NCI-H510A treated with DMSO at 0.1 percent for 48 hours (cell line): ENCODE measurements around the gene IL36A.

Experiments used
- DNase-seq: peaks from one replicate; lab custom pipeline; 2025; lab: John Stamatoyannopoulos, UW

The IL36A gene

DNA sequence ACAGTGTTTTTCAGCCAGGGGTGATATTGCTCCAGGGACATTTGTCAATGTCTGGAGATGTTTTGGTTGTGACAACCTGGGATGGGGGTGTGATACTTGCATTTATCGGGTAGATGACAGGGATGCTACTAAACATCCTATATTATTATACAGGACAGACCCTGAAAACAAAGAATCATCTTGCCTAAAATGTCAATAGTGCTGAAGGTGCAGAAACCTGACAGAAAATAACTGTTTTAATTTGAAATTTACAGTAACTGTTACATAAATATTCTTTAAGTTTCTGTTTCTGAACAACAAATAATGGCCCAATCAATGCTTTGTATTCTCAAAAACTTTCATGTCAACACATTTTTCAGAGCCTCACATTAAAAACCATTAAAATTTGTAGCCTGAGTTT, 2.0 kb downstream of the IL36A start:
- no peak for DNase-seq

GRCh38 chr2:113009622-113010021, 4.4 kb downstream of the IL36A start:
- DNase-seq = no peak

DNA sequence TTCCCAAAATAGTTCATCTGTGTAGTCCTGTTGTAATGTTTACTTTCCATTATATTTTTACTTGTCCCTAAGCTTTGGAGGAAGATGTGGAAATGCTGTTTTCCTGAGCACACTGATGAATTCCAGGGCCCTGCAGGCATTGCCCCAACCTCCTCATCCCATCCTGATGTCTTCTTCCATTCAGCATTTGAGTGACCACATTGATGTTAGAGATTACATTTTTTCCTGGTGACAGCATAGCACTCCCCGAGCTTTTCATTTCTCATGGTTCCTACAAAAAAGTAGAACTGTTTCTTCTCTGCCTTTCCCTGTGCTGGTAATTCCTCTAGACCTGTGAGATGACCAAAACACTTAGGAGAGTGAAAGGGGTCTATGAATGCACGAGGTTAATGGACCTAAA, 4.8 kb downstream of the IL36A start:
- no peak for DNase-seq

- DNase-seq = no peak
Observed at GRCh38 chr2:113011108-113011507, 5.8 kb downstream of the IL36A start.

DNA sequence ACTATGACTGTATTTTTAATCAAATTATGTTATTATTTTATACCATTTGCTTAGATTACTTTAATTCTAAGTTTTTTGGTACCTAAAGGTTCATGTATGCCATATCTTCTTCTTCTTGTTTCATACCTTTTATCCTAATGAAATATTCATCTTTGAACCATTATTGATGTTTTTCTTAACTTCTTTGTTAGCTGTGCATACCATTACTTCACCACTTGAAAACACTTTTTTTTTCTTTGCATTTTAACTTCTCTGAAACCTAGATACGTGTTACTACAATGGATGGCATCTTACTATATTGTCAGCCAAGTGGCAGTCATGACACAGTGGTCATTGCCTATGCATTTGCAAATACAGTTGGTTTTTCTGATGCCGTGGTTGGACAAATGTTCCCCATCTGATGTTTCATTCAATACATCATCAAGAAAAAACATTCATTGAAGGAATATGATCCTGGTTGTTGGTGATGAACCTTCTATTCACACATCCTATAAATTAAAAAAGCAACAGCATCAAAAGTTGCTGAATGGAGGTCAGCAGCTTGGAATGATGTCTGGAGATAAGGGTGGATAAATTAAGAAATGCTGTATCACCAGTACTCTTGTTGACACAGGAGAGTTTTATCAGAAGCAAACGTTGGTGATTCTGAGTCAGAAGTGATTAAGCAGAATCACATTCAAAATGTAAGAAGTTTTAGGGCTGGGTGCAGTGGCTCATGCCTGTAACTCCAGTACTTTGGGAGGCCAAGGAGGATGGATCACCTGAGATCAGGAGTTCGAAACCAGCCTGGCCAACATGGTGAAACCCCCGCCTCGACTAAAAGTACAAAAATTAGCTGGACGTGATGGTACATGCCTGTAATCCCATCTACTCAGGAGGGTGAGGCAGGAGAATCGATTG, 7.4 kb downstream of the IL36A start:
- no peak for DNase-seq

- no peak for DNase-seq
Observed at GRCh38 chr2:113013336-113013661, 8.0 kb downstream of the IL36A start.

GRCh38 chr2:113014067-113014466, 8.8 kb downstream of the IL36A start:
- no peak for DNase-seq

GRCh38 chr2:113015042-113015441, 9.8 kb downstream of the IL36A start:
- DNase-seq = no peak

GRCh38 chr2:113015655-113016054, 10.4 kb downstream of the IL36A start:
- no peak for DNase-seq

- no peak for DNase-seq
Observed at GRCh38 chr2:113018509-113018908, 13.2 kb downstream of the IL36A start.

DNA sequence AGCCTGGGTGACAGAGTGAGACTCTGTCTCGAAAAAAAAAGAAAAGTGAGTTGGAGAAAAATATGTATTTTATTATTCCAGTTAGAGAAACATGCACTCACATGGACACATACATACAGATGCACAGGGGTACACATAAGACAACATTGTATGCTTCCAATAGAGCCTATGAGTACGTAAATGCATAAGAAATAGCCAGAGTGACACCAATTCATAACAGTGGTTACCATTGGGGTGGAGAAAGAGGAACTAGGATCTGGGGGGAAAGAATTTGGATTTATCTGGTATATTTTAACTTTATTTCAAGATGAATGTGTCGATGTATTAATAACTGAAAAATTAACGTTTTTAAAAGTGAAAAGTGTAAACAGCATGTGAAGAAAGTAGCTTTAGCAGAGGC, 16.1 kb downstream of the IL36A start:
- DNase-seq = no peak

GRCh38 chr2:113024764-113025163, 19.5 kb downstream of the IL36A start:
- DNase-seq = no peak

DNA sequence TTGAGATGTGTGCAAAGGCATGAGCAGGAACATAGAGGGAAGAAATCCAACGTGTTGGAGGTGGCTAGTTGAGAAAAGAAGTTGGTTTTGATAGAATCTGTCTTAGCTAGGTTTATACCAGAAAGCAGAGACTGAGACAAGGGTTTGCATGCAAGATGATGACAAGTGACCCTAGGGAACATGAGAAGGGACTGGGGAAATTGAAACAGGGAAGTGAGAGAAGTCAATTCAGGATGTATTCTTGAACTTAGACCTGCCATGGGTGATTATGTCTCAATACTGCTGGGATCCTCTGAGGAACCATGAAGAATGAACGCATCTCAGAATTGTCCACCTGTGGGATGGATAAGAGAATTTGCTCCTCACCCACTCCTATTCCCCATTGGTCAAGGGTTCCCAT, 20.5 kb downstream of the IL36A start:
- DNase-seq = no peak

DNA sequence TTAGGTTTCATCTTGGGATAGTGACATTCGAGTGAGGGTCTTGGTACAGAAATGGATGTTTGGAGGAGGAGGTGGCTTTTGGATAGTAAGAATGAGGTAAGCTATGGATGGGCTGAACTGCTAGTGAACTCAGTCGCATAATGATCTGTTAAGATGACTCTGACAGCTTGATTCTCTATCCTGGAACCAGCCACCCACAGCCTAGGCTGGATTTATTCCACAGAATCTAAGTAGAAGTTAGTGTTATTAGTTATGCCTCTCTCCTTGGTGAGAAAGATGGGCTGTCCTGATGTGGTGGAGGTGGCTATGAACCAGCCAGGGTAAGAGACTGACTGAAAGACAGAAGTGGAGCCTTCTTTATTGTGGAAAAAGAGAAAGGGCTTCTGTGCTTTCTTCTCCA, 22.4 kb downstream of the IL36A start:
- DNase-seq = no peak

DNA sequence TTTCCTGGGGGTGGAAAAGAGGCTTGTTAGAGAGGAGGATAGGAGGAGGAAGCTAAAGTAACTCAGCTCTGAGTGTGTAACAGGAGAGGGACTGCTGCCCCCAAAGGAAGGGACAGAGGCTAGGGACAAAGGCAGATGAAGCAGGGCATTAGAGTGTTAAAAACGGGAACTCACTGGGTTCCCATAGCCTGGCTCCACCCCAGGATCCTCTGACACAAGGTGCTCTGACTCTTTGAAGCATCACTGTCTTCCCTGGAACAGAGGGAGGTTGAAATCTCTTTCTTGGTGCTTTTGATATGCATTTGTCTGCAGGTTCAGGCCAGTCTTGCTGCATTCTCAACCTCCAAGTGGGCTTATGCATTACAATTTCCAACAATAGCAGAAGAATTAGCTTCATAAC, 22.9 kb downstream of the IL36A start:
- DNase-seq = no peak

GRCh38 chr2:113032737-113033136, 27.5 kb downstream of the IL36A start:
- no peak for DNase-seq

DNA sequence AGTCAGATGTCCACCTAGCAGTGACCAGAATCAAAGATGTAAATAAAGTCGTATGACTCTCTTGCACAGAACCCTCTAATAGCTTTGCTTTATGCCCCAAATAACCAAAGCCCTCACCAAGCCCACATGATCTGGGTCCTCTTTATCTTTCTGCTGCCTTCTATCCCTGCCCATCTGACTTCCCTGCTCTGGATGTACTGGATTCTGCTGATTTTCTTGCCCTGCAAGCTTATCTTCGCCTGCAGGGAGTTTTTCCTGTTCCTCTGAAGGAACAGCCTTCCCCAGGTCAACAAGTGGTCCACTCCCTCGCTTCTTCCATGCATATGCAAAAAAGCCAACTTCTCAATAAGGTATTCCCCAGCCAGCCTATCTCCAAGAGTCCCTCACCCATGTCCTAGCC, 28.8 kb downstream of the IL36A start:
- no peak for DNase-seq

DNA sequence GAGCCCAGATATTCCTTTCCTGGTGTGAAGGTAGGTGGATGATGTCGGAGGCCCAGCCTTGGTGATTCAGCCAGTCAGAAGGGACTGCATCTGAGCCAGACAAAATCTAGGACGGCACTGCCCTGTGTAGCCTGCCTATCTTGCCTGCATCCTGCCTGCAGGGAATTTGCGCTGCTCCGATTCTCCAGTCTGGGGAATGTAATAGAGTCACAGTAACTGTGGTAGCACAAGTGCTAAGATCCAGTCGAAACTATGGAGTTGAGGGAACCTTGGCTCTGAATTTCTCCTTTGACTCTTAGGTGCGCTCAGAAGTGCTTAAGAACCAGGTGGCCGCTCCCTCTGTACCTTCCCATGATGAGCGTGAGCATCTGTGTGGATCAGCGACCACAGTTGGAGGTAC, 31.5 kb downstream of the IL36A start:
- DNase-seq = no peak

GRCh38 chr2:113038291-113038690, 33.0 kb downstream of the IL36A start:
- DNase-seq = no peak

DNA sequence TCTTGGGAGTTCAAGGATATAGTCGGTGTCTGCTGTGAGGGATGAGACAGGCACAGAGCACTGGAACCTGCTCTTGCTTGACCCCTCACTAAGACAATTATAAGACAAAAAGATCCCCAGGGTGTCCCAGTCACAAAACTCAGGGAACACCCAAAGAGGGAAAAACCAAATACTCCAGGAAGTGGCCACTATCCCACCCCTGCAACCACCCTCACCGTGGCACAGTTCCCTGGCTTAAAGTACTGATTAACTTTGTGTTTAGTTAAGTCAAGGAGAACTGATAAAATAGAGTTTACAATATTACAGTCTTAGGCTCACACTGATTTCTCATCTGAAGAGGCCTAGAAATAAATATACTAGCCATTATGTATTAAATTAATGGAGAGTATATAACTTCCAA, 33.9 kb downstream of the IL36A start:
- no peak for DNase-seq

GRCh38 chr2:113039719-113040118, 34.5 kb downstream of the IL36A start:
- DNase-seq = no peak

- no peak for DNase-seq
Observed at GRCh38 chr2:113041871-113042270, 36.6 kb downstream of the IL36A start.

DNA sequence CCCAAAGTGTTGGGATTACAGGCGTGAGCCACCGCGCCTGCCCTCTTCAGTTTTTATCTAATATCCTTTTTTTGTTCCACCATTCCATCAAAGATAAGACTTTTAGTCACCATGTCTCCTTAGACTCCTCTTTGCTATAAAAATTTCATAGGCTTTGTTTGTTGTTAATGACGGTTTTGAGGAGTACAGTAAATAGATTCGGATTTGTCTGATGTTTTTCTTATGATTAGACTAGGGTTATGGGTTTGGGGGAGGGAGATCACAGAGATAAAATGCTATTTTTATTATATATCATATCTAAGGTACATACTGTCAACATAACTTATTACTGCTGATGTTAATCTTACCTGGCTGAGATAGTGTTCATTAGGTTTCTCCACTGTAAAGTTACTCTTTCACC, 41.2 kb downstream of the IL36A start:
- no peak for DNase-seq
